CD4-positive, alpha-beta T cell treated with Interleukin-10 for 1 hour (primary cell): ENCODE data around the gene PPBP.

Source experiments
- DNase-seq: peaks from one replicate; pipeline ENCODE4 v3.0.0-alpha.2; 2020

Gene PPBP

GRCh38 chr4:73988061-73988460 is at the start of gene PPBP:
PPBP (minus strand) TSS chr4:73988190; CDS start chr4:73988103, 87 bp downstream.
- DNase-seq = no peak

- no peak for DNase-seq
Measured at GRCh38 chr4:74037076-74037955, 49.3 kb upstream of the PPBP start.

GRCh38 chr4:74033739-74034138 is 45.7 kb upstream of the PPBP start:
- DNase-seq = no peak

GRCh38 chr4:74032064-74032463 is 44.1 kb upstream of the PPBP start:
- DNase-seq = no peak

- no peak for DNase-seq
Measured at GRCh38 chr4:74031576-74031975, 43.6 kb upstream of the PPBP start.

GRCh38 chr4:74030285-74030684 is 42.3 kb upstream of the PPBP start:
- no peak for DNase-seq

GRCh38 chr4:74028504-74028903 is 40.5 kb upstream of the PPBP start:
- DNase-seq = no peak

GRCh38 chr4:74023709-74024108 is 35.7 kb upstream of the PPBP start:
- DNase-seq = no peak

- no peak for DNase-seq
Measured at GRCh38 chr4:74021601-74022000, 33.6 kb upstream of the PPBP start.

GRCh38 chr4:74018771-74019170 is 30.8 kb upstream of the PPBP start:
- no peak for DNase-seq

- DNase-seq = no peak
Measured at GRCh38 chr4:74018116-74018515, 30.1 kb upstream of the PPBP start.

GRCh38 chr4:74016068-74016467 is 28.1 kb upstream of the PPBP start:
- DNase-seq = no peak

GRCh38 chr4:74015126-74015780 is 27.3 kb upstream of the PPBP start:
- DNase-seq = no peak

- DNase-seq = no peak
Measured at GRCh38 chr4:74014332-74014731, 26.3 kb upstream of the PPBP start.

GRCh38 chr4:74013264-74013663 is 25.3 kb upstream of the PPBP start:
- DNase-seq = no peak

GRCh38 chr4:74012130-74012529 is 24.1 kb upstream of the PPBP start:
- DNase-seq = no peak

GRCh38 chr4:74009307-74009706 is 21.3 kb upstream of the PPBP start:
- no peak for DNase-seq

- no peak for DNase-seq
Measured at GRCh38 chr4:74006009-74006476, 18.1 kb upstream of the PPBP start.

GRCh38 chr4:74005528-74005927 is 17.5 kb upstream of the PPBP start:
- no peak for DNase-seq

GRCh38 chr4:74004668-74005067 is 16.7 kb upstream of the PPBP start:
- DNase-seq = no peak

- DNase-seq = no peak
Measured at GRCh38 chr4:74000301-74000700, 12.3 kb upstream of the PPBP start.

GRCh38 chr4:73998040-73999011 is 10.3 kb upstream of the PPBP start, which contains the start of gene CXCL5:
CXCL5 (minus strand) TSS chr4:73998677; CDS start chr4:73998581, 96 bp downstream.
- no peak for DNase-seq

- DNase-seq = no peak
Measured at GRCh38 chr4:73992050-73992449, 4.1 kb upstream of the PPBP start.
